Ecto neural progenitor cell (in vitro differentiated cells): ENCODE data around the gene RASAL2.
A peak's percentile ranks its signal among the peaks of the same experiment; 100 is the strongest.
"Not testable (repeated sequence)": the region's sequence is repeated elsewhere in the genome, so short reads cannot be mapped to it uniquely, and the experiment has no call there.

Experiments used
- DNase-seq: peaks from one replicate; pipeline ENCODE4 v3.0.0-alpha.2; 2018; ENCODE audit warnings: low spot score

RASAL2 gene

DNA sequence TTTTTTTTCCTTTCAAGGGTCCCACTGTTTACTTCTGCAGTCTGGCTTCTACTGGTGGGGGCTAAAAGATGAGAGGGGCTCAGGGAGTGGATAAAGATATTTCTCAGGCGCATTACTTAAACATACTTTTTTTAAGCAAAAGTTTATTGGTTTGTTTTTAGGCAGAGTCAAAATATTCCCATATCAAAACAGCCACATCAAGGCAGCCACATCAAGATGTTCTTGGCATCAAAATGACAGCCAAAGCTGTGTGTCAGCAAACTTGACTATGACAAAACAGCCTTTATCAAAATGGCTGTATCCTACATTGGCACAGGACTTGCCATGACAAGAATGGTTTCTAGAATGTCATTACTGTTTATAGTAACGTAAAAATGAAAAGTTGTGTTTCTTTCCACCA is 22.1 kb upstream of the RASAL2 start:
- DNase-seq: no peak

DNA sequence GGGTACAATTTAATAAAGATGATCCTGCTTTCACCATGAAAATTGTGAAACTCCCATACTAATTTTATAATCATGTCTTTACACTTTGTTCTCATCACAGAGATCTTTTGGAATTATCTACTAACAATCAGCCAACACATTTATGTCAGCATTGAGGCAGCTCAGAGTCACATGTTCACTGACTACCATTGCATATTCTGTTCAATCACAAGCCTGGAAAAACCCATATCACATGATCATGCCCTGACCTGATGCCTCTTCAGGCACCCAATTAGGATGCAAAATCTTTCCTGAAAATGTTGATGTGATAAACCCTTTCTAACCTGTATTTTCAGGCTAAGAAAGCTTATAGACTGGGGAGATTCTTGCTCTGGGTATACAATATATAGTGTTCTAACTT is 21.6 kb upstream of the RASAL2 start:
- DNase-seq: no peak

DNA sequence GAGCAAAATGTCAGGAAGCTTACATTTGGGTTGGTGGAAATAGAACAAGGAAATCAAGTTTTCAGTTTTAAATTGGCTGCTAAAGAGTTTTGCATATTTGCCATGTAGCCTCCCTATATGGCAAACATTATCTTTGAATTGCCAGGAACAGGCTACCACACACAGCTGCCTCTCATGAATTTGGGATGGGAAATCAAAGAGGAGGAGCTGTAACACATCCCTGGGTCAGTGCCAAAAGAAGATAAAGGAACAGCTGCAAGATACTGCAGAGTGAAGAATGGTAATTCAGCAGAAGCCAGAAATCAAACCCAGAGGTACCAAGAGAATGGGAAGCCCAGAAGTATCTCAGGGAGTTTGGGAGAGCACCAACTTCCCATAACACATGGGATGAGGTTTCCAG is 18.6 kb upstream of the RASAL2 start:
- DNase-seq: no peak

DNA sequence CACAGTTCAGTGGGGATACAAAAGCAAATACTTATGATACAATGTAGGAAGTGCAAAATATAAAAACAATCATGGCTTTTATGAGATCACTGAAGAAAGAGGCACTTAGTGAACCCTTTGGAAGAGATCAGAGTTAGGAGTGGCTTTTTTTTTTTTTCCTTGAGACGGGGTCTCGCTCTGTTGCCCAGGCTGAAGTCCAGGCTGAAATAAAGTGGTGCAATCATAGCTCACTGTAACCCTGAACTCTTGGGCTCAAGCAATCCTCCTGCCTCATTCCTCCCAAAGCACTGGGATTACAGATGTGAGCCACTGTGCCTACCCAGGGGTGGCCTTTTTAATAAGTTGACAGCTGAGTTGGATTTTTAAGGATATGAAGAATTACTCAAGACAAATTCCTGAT is 17.3 kb upstream of the RASAL2 start:
- DNase-seq: no peak

DNA sequence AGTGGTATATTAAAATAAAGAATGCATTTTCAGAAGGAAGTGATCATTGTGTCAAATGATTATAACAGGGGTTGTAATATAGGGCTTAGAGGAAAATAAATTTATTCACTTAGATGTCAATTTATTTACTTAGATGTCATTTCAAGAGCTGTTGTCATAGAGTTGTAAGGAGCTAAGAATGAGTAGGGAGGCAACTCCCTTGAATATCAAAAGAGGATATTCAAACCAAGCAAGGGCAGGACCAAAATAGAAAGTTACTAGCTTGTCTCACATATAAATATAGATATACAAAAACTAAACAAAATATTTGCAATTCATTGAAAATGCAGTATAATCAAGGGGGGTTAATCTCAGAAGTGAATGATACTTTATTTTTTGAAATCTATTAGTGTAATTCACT is 16.0 kb upstream of the RASAL2 start:
- DNase-seq: no peak

DNA sequence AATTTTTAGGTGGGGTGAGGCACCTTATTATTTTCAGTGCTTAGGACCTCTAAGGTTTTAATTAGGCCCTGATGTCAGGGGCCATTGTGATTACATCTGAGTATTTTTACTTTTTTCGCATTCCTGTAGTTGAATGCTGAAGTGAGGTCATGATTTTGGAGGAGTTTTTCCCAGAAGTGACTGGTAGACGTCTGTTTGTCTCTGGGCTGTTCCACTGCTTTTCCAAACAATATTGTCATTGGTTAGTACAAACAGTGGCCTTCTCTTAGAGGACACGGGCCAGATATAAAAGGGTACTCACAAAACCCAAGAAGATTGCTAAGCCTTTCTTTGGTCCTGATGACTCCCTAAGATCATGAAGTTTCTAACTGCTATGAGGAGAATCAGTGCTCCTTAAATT is 7.6 kb upstream of the RASAL2 start:
- no peak for DNase-seq

DNA sequence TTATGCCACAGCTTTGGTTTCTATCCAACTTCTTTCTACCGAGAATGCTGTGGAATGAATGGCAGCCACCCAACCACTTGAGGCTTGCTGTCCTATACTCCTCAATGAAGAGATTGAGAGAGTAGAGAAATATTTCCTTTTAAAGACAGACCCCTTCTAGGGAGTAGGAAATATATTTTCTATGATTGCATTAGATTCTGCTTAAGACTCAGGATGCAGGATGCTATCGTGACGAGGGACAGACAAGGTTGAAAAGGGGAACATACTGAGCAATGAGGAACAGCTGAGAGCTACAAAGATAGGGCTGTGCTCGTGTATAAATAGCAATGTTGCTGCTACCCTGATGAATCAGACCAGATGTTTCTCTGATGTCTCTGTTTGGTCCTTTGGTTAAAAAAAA is 7.1 kb upstream of the RASAL2 start:
- DNase-seq: no peak

DNA sequence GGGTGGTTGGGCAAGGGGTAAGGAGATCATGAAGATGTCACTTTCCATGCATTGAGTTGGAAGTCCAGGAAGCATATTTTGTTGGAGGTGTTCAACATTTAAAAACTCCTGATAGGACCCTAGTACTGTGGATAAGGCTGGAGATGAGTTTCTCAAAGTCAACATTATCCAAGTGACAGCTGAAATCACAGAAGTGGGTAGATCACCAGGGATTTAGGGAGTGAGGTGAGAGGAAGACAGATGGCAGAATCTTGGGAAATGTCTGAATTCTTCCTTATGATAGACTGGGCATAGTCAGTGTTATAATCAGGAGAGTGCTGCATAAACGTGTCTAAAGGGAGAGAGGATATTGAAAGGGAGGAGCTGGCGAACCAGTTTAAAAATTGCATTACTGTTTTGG is 5.3 kb upstream of the RASAL2 start:
- no peak for DNase-seq

DNA sequence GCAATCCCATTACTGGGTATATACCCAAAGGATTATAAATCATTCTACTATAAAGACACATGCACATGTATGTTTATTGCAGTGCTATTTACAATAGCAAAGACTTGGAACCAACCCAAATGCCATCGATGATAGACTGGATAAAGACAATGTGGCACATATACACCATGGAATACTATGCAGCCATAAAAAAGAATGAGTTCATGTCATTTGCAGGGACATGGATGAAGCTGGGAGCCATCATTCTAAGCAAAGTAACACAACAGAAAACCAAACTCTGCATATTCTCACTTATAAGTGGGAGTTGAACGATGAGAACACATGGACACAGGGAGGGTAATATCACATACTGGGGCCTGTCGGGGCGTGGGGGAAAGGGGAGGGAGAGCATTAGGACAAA is 2.5 kb upstream of the RASAL2 start:
- not testable (repeated sequence) for DNase-seq

DNA sequence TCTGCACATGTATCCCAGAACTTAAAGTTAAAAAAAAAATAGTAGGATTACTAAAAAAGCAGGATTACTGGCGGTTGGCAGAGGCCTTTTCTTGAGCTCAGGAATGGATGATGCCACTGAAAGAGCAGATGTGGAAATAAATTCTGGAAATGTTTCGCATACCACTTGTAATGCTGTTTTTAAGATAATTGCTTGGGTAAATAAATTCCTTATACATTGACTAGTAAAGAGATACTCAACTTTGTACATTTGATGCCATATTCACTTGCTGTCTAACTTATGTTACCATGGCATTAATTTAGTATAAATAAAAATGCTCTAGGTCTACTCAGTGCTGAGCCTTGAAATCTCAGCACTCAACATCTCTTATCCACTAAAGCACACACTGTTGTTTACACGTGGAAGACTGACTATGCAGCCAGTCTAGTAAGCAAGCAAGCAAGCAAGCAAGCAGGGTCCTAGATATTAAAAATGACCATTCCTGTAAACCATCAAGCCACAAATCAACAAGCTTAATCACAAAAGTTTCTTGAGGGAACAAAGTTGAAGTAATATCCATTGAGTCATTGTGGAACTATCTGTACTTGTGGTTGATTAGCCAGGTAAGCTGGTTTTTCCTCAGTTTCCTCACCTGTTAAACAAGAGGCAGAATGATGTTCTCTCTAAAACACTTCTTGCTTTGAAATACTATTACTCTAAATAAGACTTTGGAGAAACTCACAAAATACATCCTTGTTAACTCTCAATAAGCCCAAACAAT is 1.7 kb upstream of the RASAL2 start:
- no peak for DNase-seq

DNA sequence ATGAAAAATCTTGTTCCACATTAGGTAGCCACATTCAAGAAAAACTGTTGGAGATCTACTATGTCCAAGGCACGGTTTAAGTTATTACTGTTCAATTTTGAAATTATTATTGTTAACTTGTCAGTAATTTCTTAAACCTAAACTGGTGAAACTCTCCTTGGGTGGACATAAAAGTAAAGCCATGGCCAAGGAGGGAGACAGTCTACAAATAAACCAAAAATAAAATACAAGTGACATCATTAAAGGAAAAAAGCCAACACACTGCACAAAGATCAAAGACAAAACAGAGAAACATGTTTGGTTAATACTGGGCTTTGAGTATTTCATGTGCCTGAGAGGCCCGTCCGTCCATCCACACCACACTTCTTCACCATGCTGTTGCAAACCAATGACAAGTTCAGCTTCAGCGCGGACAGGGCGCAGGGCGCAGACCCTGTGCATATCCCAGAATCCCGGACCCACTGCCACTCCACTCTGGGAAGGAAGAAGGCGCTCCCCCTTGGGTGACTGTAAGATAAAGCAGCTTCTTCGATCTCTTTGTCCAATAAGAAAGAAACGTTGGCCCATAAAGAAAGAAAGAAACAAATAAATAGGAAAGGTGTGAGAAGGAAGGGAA is 918 bp upstream of the RASAL2 start:
- DNase-seq: peak; percentile 63

DNA sequence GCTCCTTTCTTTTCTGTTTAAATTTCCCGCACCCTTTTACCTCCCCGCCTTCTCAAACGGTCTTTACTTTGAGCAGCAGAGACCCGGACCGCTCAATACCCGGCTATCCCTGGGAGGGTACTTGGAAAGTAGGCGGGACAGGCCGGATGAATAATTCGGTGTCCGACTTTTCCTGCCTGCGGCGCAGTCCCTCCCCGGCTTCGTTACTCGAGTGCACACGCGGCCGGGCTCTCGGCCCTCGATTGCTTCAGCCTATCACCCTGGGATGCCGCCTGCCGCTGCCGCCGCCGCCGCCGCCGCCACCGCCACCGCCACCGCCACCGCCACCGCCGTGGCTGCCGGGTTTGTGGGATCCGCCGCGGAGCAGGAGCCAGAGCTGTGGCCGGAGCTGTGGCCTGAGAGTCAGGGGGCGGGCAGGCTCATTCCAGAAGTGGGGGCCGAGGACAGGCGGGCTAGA is 382 bp upstream of the RASAL2 start:
- DNase-seq: peak; percentile 95

DNA sequence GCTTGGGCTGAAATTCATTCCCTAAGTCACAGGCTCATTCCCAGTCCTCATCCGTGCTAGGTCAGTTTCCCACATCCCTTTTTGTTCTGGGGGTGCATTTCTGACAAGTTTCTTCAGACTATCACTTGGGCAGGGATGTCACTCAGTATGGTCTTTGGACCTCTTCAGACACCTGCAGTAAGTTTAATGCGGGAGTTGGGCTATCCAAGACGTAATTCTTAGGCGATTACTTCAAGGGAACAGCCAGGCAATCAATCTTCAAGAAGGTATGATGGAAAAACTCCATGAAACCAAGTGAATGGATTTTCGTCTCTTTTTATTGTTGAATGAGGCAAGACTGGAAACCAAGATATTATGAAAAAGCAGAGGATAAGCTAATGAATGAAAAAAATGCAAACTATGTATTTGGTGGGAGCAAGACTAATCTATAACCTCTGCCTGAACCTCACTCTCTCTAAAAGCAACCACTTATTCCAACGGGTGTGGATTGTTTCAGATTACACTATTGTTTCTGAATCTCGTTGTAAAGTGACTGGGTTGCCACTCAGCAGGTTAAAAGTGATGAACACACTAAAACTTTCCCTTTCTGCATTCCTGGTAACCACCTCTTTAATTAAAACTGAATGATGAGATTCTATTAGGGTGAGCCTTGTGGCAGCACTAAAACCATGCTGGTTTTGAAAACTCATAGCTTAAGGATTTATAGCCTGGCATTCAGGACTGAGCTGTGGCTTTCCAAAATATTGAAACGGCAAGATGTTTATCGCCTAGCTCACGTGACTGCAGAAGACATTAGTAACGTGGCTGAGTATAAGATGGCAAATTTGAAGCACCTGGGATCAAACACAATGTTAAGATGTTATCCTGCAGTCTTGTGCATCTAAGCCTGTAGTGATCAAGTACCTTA is 1.1 kb downstream of the RASAL2 start:
- no peak for DNase-seq

DNA sequence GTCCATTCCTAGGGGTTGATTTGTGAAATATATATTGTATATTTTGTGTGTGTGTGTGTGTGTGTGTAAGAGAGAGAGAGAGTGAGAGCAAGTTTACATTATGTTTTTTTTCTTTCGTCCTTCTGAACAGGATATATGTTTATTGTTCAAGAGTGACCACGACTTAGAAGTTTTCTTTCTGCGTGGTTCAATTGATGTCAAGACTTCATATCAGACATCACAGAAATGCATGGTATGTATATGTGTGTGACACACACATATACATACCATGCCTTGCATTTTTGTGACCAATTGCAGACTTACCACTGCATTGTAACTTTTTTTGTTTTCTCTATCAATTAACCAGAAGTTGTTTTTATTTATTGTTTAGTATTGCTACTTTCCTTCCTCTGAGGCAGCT is 2.5 kb downstream of the RASAL2 start:
- no peak for DNase-seq

DNA sequence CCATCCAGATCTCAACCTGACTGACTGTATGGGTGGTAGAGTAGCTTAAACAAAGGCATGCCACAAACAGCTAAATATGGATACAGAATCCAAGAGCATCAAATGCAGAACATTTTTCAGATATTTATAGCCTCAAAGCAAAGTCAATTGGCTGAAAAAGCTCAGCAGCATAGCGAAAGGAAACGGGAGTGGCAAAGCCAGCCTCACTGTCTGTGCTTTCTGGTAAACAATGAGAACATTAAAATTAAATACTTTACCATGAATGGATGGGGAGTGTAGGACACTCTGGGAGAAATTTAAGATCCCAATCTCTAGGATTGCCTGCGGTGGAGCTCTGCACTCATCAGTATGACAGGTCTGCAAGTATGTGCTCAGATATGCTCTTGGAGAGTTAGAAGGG is 4.4 kb downstream of the RASAL2 start:
- no peak for DNase-seq

DNA sequence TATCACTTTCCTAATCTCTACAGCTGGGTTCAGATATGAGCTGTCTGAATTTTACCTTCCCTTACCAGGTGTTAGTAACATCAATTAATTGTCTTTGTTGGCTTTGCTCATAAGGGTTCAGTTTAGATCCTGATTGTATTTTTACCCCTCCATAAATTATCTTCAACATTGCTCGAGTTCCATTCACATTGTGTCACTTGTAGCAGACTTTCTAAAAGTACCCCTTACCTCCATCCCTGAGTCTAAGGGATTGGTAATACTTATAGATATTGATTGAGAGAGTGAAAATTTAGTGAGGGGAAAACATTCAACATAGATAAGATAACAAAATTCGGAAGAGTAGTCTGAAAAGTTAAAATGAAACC is 7.3 kb downstream of the RASAL2 start:
- no peak for DNase-seq

DNA sequence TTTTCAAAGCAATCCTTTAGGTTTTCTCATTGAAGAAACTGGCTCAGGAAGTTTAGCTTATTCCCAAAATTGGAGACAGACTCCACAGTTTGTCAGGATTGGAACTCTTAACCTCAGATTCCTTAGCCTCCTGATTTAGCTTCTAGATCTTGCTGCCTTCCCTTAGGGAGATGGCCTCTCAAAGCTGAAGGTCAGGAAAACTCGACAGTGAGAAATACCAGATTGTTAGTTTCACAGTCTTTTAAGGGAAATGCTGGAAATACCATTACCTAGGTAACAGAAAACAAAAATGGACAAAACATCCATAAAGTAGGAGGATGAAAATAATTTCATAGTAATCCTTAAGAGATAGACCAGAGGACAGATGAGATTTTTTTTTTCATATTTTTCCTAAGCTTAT is 7.8 kb downstream of the RASAL2 start:
- no peak for DNase-seq

DNA sequence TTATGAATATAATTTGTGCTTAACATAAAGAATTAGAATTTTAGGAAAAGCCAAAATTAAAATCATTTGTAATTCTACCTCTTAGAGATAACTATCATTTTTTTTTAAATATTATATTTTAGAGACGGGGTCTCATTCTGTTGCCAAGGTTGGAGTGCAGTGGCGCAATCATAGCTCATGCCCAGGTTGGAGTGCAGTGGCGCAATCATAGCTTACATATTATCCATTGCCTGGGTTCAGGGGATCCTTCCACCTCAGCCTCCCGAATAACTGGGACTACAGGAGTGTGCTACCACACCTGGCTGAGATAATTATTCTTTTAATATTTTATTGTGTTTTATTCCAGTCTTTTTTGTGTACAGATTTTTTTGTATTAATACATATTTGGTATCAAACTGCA is 8.3 kb downstream of the RASAL2 start:
- no peak for DNase-seq

DNA sequence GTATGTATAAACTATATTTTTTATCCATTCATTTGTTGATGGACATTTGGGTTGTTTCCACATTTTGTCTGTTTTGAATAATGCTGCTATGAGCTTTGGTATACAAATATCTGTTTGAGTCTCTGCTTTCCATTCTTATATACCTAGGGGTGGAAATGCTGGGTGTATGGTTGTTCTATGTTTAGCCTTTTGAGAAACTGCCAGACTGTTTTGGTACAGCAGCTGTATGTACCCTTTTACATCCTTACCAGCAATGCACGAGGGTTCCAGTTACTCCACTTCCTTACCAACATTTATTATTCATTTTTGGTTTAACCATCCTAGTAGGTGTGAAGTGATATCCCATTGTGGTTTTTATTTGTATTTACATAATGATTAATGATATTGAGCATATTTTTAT is 13.9 kb downstream of the RASAL2 start:
- no peak for DNase-seq

DNA sequence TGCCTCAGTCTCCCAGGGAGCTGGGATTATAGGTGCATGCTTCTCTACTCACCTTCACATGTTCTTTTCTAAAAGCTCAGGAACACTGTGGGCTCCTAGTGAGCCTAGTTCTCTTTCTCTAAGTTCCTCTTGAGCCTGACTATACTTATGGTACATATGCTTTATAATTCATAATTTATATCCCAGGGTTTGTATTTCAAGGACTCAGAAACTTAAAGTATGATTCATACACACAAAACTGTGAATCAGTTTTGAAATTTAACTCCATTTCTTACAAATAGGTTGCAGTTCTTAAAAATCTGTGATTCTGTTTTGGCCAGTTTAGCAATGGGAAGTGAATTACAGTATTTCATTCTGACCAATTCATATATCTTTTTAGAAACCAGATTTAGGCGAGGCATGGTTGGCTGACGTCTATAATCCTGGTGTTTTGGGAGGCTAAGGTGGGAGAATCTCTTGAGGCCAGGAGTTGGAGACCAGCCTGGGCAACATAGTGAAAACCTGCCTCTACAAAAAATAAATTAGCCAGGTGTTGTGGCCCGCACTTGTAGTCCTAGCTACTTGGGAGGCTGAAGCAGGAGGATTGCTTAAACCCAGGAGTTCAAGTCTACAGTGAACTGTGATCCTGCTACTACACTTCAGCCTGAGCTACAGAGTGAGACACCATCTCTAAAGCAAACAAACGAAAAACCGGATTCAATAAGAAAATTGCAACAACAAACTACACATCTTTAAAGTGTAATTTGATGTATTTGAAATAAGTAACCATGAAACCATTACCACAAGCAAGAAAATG is 15.6 kb downstream of the RASAL2 start:
- DNase-seq: no peak

DNA sequence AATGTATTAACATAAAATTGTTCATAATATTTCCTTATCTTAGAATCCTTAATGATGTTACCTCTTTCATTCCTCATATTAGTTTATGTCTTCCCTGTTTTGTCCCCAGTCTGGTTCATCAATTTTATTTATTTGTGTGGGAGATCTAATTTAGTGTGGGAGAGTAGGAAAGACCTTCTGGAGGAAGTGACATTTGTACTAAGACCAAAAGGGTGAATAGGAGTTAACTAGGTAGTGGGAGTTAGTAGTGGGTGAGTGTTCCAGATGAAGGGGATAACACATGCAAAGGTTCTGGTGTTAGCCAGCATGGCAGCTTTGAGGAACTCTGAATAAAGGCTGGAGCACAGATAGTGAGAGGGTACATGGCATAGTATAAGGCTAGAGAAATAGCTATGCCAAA is 21.4 kb downstream of the RASAL2 start:
- no peak for DNase-seq

DNA sequence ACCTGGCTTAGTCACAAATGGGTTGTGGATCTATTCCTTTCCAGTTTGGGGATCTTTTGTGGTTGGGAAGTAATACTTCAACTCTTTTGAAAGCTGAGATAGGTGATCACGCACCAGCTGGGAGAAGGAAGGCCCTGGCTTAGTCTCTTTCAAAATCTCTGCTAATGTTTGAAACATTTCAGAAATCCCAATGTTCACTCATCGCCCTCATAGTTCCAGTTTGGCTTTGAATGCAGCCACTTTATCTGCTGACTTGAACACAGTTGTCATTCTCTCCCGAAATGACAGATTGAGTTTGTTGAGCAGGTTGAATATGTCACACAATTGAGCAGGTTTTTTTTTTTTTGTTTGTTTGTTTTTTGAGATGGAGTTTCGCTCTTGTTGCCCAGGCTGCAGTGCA is 24.6 kb downstream of the RASAL2 start:
- DNase-seq: no peak
